Measurements from ENCODE around the gene MSI2.

Gene MSI2

DNA sequence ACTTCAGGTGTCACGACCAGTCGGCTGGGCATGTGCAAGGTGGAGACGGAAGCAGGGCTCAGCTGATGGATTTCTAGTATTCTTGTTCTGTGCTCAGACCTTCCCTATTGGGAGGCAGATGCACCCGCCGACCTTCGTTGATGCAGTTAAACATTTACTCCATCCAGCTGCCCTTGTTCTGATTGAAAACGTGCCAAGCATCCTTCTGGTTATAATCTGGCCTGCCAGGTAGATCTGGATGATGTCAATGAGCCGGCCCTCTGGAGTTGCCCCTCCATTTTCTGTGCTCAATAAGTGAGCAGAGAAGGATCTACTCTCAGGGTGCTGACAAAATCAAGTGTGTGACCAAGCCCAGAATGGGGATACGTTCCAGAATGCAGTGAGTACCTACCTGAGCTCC, 450.4 kb downstream of the MSI2 start:
- no peaks in the 10 kb centered on the region for H3K36me3 ChIP-seq (ENCODE audit: low read length)
- TF ChIP-seq EZH2phosphoT487 (conservative IDR thresholded peaks at IDR 0.05; ENCODE audit: low read length): no peak
- TF ChIP-seq, protein P1, sequence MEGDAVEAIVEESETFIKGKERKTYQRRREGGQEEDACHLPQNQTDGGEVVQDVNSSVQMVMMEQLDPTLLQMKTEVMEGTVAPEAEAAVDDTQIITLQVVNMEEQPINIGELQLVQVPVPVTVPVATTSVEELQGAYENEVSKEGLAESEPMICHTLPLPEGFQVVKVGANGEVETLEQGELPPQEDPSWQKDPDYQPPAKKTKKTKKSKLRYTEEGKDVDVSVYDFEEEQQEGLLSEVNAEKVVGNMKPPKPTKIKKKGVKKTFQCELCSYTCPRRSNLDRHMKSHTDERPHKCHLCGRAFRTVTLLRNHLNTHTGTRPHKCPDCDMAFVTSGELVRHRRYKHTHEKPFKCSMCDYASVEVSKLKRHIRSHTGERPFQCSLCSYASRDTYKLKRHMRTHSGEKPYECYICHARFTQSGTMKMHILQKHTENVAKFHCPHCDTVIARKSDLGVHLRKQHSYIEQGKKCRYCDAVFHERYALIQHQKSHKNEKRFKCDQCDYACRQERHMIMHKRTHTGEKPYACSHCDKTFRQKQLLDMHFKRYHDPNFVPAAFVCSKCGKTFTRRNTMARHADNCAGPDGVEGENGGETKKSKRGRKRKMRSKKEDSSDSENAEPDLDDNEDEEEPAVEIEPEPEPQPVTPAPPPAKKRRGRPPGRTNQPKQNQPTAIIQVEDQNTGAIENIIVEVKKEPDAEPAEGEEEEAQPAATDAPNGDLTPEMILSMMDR (IDR thresholded peaks at IDR 0.05; ENCODE audit: insufficient read depth, low read length, poor library complexity, severe bottlenecking): no peak
- H3K9me2 ChIP-seq (replicated peaks; ENCODE audit: insufficient read depth, low read length): no peaks in the 10 kb centered on the region
- H3K4me2 ChIP-seq (ENCODE audit: low read depth, low read length, poor library complexity, severe bottlenecking): no peak overlapping the region
- no peaks in the 10 kb centered on the region for H3K9me3 ChIP-seq (ENCODE audit: insufficient read depth, low read length)
- no peak overlapping the region for H3K27ac ChIP-seq (ENCODE audit: low read depth, low read length)
- no peaks in the 10 kb centered on the region for H3F3A ChIP-seq (ENCODE audit: insufficient read depth)
- no peaks in the 10 kb centered on the region for H4K20me1 ChIP-seq (ENCODE audit: low read depth, low read length)
- no peak overlapping the region for H3K9ac ChIP-seq (ENCODE audit: low read length)
- no peaks in the 10 kb centered on the region for H3K27me3 ChIP-seq (ENCODE audit: low read length)
- H2AFZ ChIP-seq (ENCODE audit: low read depth, low read length, severe bottlenecking): no peak overlapping the region
- H3K79me2 ChIP-seq (ENCODE audit: insufficient read depth, low read length): no peaks in the 10 kb centered on the region
- H3K4me3 ChIP-seq (ENCODE audit: insufficient read depth, low read length, poor library complexity, severe bottlenecking): no peak overlapping the region

DNA sequence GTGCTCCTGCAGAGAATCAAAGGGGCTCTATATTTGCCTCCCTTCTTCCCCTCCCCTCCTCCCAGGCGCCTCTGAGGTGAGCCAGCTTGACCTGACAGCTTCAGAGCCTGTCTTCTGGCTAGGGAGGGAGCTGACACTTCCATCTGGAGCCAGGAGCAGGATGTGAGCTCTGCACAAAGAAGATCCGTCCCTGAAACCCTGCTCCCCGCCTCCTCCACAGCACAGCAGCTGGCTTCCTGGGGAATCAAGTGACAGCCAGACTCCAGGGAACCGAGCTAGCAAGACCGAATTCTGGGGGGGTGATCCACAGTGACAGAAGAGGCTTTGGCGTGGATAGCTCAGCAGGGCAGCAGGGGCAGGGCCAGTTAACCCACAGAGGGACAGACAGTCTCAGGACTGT, 451.6 kb downstream of the MSI2 start:
- Histone ChIP-seq H3K4me2 (ENCODE audit: low read depth, low read length, poor library complexity, severe bottlenecking) (no peak overlapping the region), H3K79me2 (ENCODE audit: insufficient read depth, low read length) (no peaks in the 10 kb centered on the region), H2AFZ (ENCODE audit: low read depth, low read length, severe bottlenecking) (no peak overlapping the region), H3K9ac (ENCODE audit: low read length) (no peak overlapping the region), H3K36me3 (ENCODE audit: low read length) (no peaks in the 10 kb centered on the region), H3K9me2 (replicated peaks; ENCODE audit: insufficient read depth, low read length) (no peaks in the 10 kb centered on the region), H3K9me3 (ENCODE audit: insufficient read depth, low read length) (no peaks in the 10 kb centered on the region), H3K4me3 (ENCODE audit: insufficient read depth, low read length, poor library complexity, severe bottlenecking) (no peak overlapping the region), H4K20me1 (ENCODE audit: low read depth, low read length) (no peaks in the 10 kb centered on the region), H3K27me3 (ENCODE audit: low read length) (no peaks in the 10 kb centered on the region), H3K27ac (ENCODE audit: low read depth, low read length) (no peak overlapping the region), H3F3A (ENCODE audit: insufficient read depth) (no peaks in the 10 kb centered on the region)
- no peak for TF ChIP-seq EZH2phosphoT487 (conservative IDR thresholded peaks at IDR 0.05; ENCODE audit: low read length)
- TF ChIP-seq, protein P1 (IDR thresholded peaks at IDR 0.05; ENCODE audit: insufficient read depth, low read length, poor library complexity, severe bottlenecking): no peak

DNA sequence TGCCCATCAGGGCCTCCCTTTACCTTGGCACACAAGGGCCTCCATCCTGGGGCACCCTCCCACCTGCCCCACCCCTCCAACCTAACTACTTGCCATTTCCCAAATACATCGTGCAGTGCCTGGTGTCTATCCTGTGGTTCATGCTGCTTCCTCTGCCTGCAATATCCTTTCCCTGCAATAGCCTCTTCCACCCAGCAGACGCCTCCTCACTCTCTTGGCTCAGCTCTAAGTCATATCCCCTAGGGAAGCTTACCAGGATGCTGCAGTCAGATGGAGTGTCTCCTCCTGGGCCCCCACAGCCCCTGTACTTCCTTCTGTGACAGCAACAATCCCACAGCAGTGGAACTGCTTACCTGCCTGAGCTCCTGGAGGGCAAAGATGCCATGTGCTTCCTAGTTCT, 452.1 kb downstream of the MSI2 start:
- H3K9me3 ChIP-seq (ENCODE audit: insufficient read depth, low read length): no peaks in the 10 kb centered on the region
- H3K4me3 ChIP-seq (ENCODE audit: insufficient read depth, low read length, poor library complexity, severe bottlenecking): no peak overlapping the region
- H4K20me1 ChIP-seq (ENCODE audit: low read depth, low read length): no peaks in the 10 kb centered on the region
- no peak overlapping the region for H2AFZ ChIP-seq (ENCODE audit: low read depth, low read length, severe bottlenecking)
- no peaks in the 10 kb centered on the region for H3F3A ChIP-seq (ENCODE audit: insufficient read depth)
- H3K4me2 ChIP-seq (ENCODE audit: low read depth, low read length, poor library complexity, severe bottlenecking): no peak overlapping the region
- no peak overlapping the region for H3K9ac ChIP-seq (ENCODE audit: low read length)
- H3K9me2 ChIP-seq (replicated peaks; ENCODE audit: insufficient read depth, low read length): no peaks in the 10 kb centered on the region
- no peaks in the 10 kb centered on the region for H3K27me3 ChIP-seq (ENCODE audit: low read length)
- H3K27ac ChIP-seq (ENCODE audit: low read depth, low read length): no peak overlapping the region
- TF ChIP-seq, protein P1 (IDR thresholded peaks at IDR 0.05; ENCODE audit: insufficient read depth, low read length, poor library complexity, severe bottlenecking): no peak
- TF ChIP-seq EZH2phosphoT487 (conservative IDR thresholded peaks at IDR 0.05; ENCODE audit: low read length): no peak
- no peaks in the 10 kb centered on the region for H3K79me2 ChIP-seq (ENCODE audit: insufficient read depth, low read length)
- H3K36me3 ChIP-seq (ENCODE audit: low read length): no peaks in the 10 kb centered on the region

Data from SU-DHL-6 (cell line).